ENCODE results near the gene ABCC10.
A peak's percentile ranks its signal among the peaks of the same experiment; 100 is the strongest.
"Not testable (repeated sequence)": the region's sequence is repeated elsewhere in the genome, so short reads cannot be mapped to it uniquely, and the experiment has no call there.

Gene ABCC10, protein sequence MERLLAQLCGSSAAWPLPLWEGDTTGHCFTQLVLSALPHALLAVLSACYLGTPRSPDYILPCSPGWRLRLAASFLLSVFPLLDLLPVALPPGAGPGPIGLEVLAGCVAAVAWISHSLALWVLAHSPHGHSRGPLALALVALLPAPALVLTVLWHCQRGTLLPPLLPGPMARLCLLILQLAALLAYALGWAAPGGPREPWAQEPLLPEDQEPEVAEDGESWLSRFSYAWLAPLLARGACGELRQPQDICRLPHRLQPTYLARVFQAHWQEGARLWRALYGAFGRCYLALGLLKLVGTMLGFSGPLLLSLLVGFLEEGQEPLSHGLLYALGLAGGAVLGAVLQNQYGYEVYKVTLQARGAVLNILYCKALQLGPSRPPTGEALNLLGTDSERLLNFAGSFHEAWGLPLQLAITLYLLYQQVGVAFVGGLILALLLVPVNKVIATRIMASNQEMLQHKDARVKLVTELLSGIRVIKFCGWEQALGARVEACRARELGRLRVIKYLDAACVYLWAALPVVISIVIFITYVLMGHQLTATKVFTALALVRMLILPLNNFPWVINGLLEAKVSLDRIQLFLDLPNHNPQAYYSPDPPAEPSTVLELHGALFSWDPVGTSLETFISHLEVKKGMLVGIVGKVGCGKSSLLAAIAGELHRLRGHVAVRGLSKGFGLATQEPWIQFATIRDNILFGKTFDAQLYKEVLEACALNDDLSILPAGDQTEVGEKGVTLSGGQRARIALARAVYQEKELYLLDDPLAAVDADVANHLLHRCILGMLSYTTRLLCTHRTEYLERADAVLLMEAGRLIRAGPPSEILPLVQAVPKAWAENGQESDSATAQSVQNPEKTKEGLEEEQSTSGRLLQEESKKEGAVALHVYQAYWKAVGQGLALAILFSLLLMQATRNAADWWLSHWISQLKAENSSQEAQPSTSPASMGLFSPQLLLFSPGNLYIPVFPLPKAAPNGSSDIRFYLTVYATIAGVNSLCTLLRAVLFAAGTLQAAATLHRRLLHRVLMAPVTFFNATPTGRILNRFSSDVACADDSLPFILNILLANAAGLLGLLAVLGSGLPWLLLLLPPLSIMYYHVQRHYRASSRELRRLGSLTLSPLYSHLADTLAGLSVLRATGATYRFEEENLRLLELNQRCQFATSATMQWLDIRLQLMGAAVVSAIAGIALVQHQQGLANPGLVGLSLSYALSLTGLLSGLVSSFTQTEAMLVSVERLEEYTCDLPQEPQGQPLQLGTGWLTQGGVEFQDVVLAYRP (N-terminal part only)

DNA sequence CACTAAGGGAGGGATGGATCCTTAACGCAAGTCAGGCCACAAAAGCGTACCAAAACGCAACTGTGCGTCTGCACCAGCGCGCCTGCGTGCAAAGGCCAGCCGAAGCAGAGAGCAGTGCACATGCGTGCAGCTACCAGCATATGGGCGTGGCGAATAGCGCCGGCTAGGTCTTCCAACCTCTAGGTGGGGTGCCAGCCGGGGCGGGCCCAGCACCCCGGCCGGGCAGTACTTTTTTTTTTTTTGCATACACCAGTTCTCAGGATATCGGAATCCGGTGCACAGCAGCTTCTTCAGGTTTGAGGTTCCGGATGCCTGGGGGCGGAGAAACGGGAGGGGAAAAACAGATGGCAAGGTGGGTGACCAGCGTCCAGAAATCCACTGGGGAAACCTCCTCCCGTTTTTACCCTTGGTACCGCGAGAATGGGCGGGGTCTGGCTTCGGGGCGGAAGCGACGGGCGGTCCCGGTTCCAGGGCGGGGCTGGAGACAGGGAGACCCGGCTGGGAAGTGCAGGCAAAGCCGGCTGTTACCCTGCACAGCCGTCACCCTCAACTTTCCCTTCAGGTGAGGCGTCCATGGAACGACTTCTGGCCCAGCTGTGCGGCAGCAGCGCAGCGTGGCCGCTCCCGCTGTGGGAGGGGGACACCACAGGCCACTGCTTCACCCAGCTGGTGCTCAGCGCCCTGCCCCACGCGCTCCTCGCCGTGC, at the start of gene ABCC10:
Gene ABCC10 (plus strand): TSS at position 136 of the 706 bp plus-strand sequence. CDS start 438 bp downstream, at position 574.
- DNase-seq (ENCODE audit: low read depth) = peak; percentile 97

DNA sequence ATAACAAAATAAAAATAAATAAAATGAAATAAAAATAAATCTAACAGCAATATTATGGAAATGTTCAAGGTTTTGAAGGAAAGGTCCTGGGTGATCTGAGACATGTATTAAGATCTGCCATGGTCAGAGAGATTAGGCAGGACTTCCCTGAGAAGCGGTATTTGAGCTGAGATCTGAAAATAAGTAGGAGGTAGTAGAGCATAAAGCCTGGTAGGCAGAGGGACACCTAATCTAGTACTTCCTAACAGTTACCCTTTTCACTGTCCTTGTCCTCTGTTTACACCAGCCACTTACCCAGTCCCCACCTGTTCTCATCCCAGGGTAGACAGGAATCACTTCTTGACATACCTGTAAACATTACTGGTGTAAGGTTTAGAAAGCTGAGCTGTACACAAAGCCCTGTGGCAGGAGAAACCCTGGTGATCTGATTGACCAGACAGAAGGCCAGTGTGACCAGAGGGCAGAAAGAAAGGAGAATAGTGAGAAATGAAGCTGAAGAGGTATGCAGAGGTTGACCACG, 49.6 kb upstream of the ABCC10 start:
- DNase-seq (ENCODE audit: low read depth) = no peak

DNA sequence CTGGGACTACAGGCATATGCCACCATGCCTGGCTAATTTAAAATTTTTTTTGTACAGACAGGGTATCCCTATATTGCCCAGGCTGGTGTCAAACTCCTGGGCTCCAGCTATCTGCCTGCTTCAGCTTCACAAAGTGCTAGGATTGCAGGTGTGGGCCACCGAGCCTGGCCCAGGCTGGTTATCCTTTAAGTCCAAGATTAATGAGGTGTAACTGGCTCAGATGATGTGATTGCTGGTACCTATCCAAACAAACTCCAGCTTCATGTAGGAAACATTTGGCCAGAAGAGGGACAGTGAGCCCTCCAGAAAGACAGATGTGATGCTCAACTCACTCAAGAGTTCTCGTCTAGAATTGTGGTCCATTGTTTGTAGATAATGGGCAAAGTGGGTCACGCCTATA, 48.7 kb upstream of the ABCC10 start:
- no peak for DNase-seq (ENCODE audit: low read depth)

GRCh38 chr6:43380858-43381257, 46.5 kb upstream of the ABCC10 start:
- DNase-seq (ENCODE audit: low read depth) = not testable (repeated sequence)

DNA sequence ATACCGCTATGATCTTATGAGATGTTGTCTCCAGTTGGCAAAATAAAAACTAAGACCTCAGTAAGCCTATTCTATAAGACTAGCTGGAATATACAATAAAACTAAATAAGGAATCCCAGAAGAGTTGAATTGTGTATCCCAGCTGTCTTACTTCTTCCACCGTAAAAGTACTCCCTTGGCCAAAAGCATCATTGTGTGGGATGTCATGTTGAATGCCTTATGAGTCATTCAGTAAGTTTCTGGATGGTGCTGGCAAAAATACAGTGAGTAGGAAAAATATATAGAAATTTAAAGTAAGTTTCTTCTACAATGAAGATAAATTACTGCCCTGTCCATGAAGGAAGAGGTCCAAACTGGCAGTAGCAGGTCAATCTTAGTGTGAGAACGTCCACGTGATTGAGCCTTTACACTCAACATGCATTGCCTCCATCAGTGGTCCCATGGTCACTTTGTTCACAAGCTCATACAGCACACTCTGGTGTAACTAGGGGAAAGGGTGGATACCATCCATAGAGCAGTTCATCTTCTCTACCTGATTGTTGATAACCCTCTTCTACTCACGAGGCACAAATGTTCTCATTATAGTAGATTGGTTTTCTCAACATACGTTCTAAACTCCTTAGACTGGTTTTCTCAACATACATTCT, 44.2 kb upstream of the ABCC10 start:
- peak; percentile 57 for DNase-seq (ENCODE audit: low read depth)

- DNase-seq (ENCODE audit: low read depth) = no peak
These were observed 40.8 kb upstream of the ABCC10 start for GRCh38 chr6:43386492-43386891.

- DNase-seq (ENCODE audit: low read depth) = no peak
These were observed 37.5 kb upstream of the ABCC10 start for GRCh38 chr6:43389730-43390295.

DNA sequence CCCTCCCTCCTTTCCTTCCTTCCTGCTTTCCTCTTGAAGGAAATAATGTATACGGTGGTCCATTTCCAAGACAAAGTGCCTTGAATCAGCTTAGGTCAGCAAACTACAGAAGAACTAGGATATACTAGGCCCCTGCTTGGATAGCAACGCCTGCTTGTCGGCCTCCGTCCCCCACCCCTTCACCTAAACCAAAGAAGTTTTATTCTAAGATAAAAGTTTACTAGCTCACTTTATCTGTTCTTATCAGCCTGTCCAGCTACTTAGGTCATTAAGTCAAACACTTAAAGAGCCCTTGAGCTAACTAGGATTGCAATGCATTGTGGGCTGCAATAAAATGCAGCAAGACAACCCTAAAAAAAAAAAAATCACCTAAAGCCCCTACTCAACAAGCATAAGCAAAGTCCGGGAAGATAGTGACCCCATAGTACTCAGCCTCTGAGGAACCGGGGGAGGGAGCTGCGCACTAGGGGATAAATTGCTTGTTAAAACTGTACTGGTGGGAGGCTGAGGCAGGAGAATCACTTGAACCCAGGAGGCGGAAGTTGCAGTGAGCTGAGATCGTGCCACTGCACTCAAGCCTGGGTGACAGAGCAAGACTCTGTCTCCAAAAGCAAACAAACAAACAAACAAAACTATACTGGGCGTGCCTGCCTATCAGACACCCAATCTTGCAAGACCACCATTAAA, 36.4 kb upstream of the ABCC10 start:
- not testable (repeated sequence) for DNase-seq (ENCODE audit: low read depth)

DNA sequence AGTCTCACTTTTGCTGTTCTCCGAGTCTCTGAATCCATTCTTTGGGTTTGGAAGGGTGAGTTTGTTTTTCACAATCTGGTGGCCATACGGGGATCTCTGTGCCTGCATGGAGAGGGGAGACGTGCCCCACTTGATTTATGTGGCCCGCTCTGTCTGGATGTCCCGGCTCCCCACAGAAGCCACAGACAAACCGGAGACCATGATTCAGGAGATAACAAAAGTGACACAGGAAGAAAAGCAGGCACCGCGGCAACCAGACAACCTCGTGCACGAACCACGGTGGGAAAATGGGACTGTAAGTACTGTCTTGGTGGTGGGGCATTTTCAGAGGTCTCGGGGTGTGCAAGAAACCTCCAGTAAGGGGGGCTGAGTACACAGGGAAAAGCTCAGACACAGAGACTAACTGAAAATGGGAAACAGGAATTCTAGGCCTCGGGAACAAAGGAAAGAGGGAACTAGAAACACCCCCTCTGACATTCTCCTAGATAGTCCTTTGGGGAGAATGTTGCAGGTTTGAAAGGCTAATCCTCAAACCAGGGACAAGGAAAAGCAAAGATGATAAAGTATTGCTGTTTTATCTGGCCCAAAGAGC, 35.8 kb upstream of the ABCC10 start:
- DNase-seq (ENCODE audit: low read depth) = no peak

DNA sequence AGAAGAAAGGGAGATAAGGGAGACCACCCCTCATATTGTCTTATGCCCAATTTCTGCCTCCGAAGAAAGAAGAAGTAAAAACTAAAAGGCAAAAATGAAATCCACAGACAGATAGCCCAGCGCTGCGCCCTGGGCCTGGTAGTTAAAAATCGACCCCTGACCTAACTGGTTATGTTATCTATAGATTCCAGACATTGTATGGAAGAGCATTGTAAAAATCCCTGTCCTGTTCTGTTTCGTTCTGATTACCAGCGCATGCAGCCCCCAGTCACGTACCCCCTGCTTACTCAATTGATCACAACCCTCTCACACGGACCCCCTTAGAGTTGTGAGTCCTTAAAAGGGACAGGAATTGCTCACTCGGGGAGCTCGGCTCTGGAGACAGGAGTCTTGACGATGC, 34.2 kb upstream of the ABCC10 start:
- not testable (repeated sequence) for DNase-seq (ENCODE audit: low read depth)

DNA sequence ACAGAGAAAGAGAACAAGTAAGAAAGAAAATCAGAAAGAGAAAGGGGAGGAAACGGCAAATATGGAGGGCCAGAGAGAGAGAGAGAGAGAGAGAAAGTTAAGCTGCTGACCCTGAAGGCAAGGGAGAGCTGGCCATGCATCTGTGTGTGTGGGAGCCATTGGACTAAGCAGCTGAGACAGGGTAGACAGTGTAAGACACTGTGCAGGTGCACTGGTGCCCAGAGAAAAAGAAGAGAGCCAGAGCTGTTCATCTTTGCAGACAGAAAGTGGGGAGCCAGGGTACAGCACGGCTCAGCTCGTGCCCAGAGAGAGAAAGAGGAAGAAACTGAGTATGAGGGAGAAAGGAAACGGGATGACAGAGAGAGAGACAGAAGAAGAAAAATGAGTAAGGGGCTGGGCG, 33.7 kb upstream of the ABCC10 start:
- no peak for DNase-seq (ENCODE audit: low read depth)

GRCh38 chr6:43394982-43395381, 32.4 kb upstream of the ABCC10 start:
- DNase-seq (ENCODE audit: low read depth) = no peak

GRCh38 chr6:43395776-43396175, 31.6 kb upstream of the ABCC10 start:
- DNase-seq (ENCODE audit: low read depth) = no peak

DNA sequence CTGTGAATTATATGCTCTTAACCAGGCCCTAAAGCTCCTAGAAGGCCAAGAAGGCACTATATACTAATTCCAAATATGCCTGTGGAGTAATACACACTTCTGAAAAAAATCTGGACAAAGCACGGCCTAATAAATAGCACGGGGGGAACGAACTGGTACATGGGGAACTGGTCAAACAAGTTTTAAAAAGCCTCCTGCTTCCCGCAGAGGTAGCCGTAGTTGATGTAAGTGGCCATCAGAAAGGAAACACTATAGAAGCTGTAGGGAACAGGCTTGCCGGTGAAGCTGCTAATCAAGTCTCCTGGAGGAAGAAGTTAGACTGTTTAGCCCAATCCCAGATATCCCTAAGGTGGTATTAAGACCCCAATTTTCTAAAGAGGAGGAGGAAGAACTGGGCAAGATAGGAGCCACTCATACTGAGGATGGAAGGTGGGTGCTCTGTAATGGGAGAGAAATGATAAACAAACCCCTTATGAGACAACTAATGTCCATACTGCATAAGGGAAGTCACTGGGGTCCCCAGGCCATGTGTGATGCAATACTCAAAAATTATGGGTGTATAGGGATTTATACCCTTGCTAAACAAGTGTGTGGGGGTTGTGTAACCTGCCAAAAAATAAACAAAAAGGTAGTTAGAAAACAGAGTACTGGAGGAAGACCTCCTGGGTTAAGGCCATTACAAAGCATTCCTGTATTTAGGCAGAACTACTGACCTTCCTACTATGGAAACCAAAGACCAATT, 30.8 kb upstream of the ABCC10 start:
- no peak for DNase-seq (ENCODE audit: low read depth)

DNA sequence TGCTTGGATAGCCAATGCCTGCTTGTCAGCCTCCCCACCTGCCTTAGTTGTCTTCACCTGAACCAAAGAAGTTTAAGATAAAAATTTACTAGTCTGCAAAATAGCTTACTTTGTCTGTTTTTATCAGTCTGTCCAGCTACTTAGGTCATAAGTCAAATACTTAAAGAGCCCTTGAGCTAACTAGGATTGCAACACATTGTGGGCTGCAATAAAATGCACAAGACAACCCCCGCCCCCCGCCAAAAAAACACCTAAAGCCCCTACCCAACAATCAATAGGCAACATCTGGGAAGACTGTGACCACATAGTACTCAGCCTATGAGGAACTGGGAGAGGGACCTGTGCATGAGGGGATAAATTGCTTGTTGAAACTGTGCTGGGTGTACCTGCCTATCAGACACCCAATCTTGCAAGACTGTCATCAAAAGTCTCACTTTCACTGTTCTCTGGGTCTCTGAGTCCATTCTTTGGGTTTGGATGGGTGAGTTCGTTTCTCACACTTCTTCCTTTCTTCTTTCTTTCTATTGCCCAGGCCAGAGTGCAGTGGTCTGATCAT, 27.3 kb upstream of the ABCC10 start:
- no peak for DNase-seq (ENCODE audit: low read depth)

- DNase-seq (ENCODE audit: low read depth) = no peak
These were observed 25.6 kb upstream of the ABCC10 start for GRCh38 chr6:43401730-43402129.

GRCh38 chr6:43402820-43403219, 24.5 kb upstream of the ABCC10 start:
- no peak for DNase-seq (ENCODE audit: low read depth)

DNA sequence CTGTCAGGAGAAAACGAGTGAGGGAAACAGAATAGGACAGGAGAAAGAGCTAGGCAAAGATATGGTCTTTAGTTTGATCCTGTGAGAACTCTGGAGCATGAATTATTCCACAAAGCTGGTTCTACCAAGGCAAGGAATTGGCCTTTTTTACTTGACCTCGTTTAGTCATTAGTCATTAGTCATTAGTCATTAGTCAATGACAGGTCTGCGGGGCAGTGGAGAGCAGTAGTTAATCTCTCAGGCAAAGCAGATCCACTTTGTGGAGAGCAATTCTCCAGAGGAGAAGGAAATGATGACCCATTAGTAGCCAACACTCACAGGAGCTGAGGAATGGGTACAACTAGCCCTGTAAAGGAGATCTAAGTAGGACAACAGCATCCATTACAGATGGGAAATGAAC, 22.0 kb upstream of the ABCC10 start:
- peak; percentile 31 for DNase-seq (ENCODE audit: low read depth)

Data from iris pigment epithelial cell (primary cell).